Measurements from ENCODE around the gene FIG4.
"Not testable (repeated sequence)": the region's sequence is repeated elsewhere in the genome, so short reads cannot be mapped to it uniquely, and the experiment has no call there.

The FIG4 gene

DNA sequence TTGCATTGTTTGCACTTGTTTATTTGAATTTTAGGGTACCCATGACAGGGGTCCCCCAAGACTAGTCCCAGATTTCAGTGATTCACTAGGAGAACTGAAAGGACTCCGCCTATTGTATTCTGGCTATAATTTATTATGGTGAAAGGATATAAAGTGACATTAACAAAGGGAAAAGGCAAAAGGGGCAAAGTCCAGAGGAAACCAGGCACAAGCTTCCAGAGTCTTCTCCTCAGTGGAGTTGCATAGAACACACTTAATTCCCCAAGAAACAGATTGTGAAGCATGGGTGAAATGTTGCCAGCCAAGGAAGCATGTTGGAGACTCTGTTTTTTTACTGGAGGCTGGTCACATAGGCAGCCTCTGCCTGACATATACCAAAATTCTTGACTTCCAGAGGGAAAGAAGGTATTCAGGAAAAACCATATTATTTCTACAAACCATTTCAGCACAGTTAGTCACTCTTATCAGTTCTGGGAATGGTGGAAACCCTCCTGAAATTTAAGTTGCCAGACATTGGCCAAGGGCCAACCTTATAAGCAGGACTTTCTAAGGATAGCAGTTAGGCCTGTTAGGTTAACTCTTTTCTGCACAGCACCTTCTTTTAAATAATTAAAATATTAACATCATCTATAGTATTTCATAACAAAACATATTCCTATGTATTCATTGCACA, 71.8 kb downstream of the FIG4 start:
- DNase-seq, result no peak

DNA sequence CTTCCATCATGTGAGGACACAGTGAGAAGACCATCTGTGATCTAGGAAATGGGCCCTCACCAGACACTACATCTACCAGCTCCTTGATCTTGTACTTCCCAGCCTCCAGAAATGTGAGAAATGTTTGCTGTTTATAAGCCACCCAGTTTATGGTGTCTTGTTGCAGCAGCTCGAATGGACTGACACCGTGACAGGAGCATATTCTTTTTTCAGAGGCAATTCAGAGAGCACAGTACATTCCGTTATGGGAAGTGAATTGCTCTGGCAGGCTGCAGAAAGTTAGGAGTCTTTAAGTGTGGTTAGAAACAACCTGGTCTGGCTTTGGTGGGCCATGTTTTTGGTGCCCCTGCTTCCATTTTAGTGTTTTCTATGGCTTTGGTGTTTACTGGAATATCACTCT, 75.1 kb downstream of the FIG4 start:
- DNase-seq, result no peak

DNA sequence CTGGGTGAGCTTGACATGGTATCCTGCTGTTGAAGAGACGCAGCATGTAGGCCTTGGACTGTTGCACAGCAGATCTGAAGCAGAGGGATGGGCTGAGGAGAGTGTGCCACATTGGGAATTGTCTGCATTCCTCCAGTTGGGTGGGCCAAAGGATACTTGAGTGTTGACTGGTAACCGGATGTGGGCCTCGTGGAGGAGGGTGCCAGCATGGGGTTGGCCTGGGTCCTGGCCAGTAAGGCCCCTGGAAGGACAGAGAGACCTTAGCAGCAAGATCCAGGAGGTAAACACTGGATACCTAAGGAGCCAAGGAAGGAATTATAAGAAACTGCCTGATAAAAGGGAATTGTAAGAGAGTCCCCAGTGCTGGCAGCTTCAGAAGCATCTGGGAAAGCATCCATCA, 76.9 kb downstream of the FIG4 start:
- no peak for DNase-seq

DNA sequence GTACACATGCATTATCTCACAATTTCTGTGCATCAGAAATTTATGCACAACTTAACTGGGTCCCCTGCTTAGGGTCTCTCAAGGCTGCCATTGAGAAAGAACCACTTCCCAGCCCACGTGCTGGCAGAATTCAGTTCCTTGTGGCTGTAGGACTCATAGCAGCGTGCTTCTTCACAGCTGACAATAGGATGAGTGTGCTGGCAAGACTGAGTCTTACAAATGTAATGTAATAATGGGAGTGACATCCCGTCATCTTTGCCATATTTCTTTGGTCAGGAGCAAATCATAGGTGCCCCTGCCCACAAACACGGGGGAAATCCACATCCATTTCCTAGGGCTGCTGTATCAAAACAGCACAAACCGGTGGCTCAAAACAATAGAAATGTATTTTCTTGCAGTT, 77.4 kb downstream of the FIG4 start:
- DNase-seq, result no peak

DNA sequence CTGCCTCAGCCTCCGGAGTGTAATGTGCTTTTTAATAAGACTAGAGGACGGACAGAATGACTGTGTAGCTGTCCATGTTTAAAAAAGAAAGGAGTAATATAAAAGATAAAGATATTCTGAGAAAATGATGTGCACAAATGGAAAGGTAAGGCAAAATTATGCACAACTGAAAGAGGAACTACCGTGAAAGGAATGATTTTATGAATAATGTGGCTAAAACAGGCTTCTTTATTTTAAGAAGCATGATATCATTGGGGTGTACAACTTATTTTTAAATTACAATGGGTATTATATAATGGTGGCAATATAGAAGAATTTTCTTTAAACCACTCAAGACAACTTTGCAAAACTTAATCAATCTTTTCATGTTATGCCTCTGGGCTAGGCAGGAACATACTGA, 78.1 kb downstream of the FIG4 start:
- no peak for DNase-seq

DNA sequence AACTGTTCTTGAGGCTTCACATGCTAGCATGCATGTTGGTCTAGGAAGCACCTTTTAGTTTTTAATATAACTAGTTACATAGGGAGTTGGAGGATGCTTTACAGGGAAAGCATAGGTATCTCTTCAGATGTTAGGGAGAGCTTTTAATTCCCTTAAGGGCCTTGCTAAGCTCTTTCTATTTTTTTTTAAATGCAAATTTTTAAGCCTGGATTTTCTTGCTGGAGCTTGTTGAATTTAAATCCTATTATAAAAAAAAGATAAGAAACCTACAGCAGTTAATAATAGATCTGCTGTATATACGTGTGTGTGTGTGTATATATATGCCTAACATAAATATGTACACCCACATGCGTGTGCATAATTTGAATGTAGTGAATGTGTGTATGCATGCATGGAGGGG, 79.0 kb downstream of the FIG4 start:
- no peak for DNase-seq

DNA sequence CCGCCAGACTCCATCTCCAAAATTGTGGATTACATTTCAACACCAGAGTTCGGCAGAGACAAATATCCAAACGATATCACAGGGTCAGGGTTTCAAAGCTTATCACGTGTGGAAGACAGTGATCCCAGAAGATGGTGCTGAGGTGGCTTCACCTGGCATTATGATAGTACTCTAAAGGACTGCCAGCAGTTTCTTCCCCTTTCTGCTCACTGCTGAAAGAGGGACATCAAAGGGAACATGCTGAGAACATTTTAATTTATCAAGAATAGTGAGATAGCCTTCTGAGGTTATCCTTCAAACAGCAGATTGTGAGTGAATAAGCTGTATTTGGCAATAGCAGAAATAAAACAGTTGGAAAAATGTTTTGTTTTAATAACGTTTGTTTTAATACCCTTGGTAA, 79.7 kb downstream of the FIG4 start:
- DNase-seq, result no peak

DNA sequence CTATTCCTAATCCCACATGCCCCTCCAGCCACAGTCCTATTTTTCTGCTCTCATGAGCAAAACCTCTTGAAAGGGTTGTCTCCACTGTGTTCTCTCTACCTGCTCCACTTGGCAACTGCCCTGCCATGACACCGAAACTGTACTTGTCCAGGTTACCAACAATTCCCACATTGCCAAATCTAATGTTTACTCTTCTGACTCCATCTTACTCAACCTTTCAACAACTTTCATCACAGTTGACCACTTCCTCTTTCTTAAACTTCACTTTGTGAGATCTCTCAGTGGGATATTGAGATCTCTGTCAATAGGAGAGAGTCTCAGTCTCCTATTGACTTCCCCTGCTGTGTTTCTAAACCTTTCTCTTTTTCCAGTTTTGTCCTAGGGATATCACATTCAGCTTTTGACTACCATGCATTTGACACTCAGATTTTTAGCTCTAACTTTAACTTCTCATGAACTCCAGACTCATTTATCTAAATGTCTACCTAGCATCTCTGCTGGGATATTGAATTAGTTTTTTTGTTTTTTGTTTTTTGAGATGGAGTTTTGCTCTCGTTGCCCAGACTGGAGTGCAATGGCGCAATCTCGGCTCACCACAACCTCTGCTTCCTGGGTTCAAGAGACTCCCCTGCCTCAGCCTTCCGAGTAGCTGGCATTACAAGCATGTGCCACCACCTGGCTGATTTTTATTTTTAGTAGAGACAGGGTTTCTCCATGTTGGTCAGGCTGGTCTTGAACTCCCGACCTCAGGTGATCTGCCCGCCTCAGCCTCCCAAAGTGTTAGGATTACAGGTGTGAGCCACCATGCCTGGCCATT, 81.1 kb downstream of the FIG4 start:
- not testable (repeated sequence) for DNase-seq

DNA sequence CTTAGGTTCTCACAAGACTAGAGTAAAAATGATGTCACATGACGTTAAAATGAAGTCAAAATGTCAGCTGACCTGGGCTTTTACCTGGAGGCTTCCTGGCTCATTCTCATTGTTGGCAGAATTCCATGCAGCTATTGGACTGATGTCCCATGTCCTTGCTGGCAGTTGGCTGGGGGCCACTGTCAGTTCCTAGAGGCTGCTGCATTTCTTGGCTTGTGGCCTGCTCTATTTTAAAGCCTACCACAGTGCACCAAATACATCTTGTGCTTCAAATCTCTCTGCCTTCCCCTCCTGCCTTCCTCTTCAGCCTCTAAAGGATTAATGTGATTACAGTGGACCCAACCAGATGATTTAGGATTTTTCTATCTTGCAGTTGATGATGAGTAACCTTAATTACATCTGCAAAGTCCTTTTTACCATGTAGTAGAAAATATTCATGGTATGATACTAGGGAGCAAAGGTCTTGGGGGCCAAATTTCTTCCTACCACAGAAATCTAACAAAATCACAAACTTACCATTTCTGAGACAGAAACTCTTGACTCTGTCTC, 81.9 kb downstream of the FIG4 start:
- no peak for DNase-seq

DNA sequence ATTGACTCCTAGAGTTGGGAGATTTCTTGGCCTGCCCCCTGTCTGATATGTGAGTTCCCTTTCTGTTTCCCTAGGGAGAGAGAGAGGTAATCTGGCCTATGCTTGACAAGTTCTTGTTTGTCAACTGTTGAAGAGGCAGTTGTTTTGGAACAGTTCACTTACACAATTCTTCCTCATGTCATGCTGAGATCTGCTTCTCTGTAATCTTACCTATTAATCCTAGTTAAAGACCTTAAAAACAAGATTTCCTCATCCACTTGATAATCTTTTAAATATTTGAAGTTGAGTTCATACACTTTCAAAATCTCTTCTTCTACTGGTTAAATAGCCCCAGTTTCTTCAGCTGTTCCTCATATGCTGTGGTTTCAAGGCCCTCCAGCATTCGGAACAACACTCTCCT, 89.9 kb downstream of the FIG4 start:
- DNase-seq, result no peak

DNA sequence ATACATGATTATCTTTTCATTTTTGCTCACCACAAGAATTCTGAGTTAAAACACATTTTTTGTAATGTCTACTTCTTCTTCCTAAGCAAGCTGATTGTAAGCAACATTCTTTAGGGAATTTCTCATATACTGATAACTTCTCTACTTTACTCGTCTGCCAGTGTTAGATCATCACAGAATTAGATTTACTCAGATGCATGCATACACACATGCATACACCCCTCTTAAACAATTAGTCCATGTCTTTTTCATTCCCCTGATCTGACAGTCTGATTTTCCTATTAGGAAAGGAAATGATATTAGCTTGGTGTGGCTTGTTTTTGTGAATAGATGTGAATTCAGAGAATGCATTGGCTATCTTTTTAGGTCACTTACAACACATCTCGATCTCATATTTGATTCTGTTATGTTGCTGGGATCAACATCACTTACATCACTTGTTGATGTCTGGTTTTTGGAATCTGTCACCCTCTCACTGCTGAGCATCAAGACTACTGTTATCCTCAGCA, 91.4 kb downstream of the FIG4 start:
- DNase-seq, result no peak

DNA sequence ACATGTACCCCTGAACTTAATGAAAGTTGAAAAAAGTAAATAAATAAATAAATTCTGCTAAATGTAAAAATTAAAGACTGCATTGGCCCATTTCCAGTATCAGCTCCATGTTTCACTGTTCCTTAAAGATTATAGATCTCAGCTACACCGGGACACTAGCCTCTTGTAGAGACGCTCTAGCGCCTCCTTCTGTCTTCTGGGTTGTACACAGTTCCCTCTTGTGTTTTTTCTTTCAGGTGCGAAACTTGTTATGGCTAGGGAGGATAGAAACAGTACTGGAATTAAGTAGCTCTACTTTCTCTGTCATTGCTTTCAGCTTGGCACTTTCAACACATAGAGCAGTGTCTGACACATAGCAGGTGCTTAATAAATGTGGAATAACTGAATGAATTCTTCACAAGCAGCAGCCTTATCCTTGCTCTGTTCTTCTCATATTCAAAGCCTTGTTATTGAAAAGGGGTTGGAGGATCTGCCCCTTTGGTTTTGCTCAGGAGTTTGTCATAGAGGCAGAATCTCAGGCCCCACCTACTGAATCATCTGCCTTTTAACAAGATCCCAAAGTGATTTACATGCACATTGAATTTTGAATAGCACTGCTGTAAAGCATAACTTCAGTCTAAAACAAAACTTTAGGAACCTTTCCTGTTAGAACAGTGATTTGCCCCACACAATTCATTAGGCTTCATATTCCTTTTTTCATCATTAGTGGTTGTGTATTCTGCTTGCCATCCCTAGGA, 92.3 kb downstream of the FIG4 start:
- DNase-seq, result no peak

DNA sequence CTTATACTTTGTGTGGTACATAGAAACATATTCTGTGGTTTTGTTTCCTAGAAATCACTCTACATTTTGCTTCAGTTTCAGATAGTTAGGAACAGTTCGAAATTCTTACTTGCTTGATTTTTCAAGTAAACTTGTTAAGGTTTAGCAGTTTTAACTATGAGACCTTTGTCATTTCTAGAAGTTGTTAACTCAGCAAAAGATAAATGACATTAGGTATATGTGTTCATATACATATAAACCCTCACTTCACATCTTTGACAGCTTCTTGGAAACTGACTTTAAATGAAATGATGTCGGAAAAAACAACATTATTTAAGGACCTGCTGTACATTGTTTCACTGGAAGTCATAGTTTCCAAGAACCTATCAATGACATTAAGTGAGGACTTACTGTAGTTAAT, 96.2 kb downstream of the FIG4 start:
- no peak for DNase-seq

DNA sequence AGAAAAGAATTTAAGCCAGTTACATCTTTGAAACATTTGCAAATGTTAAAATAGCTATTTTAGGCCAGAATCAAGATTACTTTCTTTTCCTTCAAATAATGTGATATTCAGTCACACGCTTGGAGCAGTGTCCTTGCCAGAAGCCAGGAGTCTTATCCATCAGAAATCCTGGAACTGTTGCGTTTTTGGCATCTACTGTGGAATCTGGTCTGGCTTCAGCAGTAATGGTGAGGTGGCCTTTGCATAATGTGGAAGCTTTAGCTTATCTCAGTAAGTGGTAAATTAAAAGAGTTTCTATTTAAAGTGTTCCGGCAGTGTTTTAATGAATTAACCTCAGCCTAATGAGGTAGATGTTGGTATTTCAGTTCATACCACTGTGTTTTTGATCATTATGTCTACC, 97.6 kb downstream of the FIG4 start:
- DNase-seq, result no peak

DNA sequence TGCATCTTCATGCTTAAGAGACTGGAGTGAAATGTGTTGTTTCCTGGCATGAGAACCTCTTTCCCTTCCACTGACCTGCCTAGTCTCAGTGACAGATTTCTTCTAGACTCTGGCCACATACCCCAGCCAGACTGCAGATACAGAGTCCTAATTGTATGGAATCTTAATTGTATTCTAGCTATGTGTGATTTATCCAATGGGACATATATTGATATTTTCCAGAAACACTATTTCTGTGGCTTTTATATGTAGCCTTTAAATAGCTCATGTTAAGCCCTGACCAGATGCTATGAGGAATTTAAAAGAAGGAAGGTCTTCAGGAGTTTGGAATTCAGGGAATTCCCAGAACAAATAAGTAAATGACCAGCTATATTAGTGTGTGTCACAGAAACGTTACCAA, 99.0 kb downstream of the FIG4 start:
- no peak for DNase-seq

DNA sequence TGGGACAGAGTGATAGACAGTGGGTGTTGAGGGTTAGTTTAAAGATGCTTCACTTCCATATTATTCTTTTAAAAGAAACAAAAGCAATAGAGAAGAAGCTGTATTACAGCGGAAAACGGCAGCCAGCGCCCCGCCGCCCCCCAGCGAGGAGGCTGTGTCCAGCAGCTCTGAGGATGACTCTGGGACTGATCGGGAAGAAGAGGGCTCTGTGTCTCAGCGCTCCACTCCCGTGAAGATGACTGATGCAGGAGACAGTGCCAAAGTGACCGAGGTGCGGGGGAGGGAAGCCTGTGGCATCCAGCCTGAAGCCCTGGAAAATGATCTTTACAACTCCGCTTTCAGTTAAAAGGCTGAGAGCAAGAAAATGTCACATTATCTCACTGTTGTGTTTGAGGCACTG, 100.2 kb downstream of the FIG4 start:
- DNase-seq, result no peak

DNA sequence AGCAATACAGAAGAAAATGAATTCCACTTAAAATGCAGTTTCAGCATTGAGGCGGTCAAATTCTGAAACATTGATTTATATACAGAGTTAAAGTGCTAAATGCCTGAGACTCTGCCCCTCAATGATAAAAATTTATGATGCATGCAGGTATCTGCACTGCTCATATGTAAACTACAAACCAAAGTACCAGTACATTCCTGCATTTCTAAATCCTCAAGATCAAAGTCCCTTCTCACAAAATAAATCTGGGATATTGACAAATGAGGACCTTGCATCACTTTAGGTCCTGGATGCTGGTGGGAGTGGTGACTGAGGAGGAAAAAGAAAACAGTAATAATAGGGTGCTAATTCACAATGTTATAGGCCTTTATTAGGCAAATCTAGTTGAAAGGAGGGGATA, 101.9 kb downstream of the FIG4 start:
- DNase-seq, result no peak

DNA sequence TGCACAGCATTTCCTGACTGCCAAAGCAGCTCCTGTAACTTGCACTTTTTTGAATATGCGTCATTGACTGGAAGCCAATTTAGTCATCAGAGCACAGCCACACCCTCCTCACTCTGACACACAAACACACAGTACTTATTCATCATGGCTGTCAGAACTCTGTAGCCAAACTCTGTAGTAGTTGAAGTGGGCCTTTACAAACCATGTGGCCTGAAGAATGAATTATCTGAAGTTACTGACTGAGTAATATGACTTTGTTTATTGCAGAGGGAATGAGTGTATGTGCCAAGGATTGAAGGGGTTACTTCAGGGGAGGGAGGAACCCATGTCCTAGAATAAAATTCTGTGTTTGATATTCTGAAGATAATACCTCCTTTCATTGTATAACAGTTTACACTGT, 102.7 kb downstream of the FIG4 start:
- DNase-seq, result peak; percentile 16

DNA sequence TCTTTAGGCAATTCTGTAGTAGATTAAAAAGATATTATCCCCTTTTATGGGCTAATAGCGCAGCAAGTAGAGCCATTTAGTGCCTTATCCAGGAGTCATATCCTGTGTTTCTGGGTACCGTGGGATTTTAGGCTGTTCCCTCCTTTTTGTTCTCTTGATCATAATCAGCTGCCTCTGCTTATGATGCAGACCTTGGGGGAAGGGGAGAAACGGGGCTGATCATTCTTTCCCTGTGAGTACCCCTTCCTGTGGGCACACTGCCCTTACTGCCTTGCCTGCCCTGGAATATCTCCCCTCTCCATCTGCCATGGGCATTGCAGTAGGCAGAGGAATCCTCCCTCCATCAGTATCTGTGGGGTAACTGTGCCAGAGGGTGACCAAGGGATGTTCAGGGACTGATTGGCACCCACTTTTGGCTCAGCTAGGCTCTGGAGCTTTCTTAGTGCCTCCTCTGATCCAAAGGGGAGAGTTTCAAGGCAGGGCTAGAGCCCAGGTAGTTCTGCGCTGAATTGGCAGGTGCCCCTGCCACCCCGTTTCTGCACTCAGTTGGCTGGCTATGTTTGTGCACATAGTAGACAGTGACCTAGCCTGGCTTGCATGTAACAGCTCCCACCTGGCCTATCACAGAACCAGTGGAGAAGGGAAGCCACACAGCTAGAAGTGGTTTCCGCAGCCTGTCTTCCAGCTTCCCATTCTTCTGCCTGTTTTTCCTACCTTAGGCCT, 103.3 kb downstream of the FIG4 start:
- no peak for DNase-seq

DNA sequence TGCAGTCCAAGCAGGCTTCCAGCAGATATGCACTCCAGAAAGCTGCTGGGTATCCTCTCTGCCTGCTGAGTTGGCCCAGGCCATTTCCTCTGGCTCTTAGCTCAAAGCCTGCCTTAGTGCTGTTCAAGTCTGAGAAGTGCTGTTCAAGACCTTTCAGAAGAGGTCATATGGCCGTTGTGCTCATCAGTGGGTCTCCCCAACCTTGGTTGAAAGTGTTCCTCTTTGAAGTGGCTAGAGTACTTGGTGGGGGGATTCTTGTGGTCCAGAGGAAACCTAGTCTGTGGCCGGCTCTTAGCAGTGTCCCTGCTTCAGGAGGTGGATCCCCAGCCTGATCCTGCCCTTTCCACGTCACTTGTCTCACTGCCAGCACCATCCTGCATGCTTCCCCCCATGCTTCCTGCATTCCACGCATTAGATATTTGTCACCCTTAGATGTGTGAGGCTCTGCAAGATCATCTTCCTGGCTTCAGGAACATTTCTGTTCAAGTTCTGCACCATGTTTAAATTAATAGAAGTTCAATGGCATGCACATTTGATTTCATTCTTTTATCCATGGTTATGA, 105.0 kb downstream of the FIG4 start:
- DNase-seq, result no peak

DNA sequence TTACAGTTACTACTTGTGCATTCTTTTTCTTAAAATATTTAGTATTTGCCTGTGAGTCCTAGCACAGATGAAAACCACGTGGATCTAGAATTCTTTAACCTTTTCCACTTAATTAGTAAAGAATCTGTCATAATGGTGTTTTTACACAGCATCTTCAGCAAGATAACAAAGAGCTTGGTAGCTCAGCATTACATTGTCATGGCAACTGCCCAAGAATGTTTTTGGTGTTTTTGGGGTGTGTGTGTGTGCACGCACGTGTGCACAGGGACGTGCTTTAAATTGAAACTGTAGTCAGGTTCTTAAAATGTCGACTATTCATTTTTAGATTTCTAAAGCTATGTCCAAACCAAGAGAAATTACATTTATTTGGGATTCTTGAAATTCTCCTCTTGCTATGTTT, 108.0 kb downstream of the FIG4 start:
- peak; percentile 15 for DNase-seq

DNA sequence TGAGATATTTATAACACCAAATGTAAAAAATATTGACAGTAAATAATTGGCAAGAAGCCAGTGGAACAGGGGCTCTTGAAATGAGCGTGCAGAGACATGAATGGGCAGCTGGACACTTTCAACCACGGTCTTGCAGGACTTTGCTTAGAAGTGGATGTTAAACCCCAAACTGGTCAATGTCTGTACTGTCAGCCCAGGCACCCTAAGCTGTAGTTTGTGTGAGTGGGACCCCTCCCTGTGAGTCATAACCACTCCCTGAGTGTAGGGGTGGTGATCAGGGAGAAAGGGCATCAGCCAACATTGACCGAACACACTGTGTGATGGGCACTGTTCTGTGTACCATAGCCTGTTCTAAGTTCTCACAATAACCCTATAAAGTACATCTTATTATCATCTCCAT, 108.6 kb downstream of the FIG4 start:
- no peak for DNase-seq

DNA sequence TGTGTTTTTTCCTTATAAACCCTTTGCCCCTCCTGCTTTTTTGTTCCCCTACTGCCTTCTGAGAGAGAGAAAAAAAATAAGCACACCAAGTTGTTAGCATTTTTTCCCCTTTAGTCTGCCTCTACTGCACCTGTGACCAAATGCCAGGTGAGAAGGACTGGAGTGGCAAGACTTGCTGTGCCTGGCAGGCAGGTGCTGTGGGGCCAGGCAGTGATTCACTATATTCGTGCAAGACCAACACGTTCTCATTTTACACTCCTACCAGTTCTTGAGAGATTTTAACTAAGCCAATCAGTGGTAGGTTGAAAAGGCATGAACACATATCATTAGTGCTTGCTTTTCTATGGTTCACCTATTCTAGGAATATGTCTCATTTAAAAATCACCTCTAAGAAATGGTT, 109.7 kb downstream of the FIG4 start:
- DNase-seq, result no peak
